Sigmoid colon (tissue), 7 donors: Measurements from ENCODE around the gene RASSF6. TPM values are rescaled to one million over a fixed set of nuclear protein-coding genes. Genes with fewer than 3 reads are reported as not detected.
"Not testable (repeated sequence)": the region's sequence is repeated elsewhere in the genome, so short reads cannot be mapped to it uniquely, and the experiment has no call there.

Experiments used
- DNase-seq: peaks from one replicate; pipeline ENCODE4 v3.0.0-alpha.2; 2019
- H3K27ac ChIP-seq, 4 donors: fragments of 200-600 bp; sonication (generic); one replicate each; pipeline ENCODE4 v1.5.1; 2016 to 2019; ENCODE audit warnings: mild to moderate bottlenecking in 1 of 4
- H3K27me3 ChIP-seq, 3 donors: fragments of 200-600 bp; sonication (generic); one replicate each; pipeline ENCODE4 v1.5.1; 2019; ENCODE audit warnings: mild to moderate bottlenecking in 1 of 3
- H3K36me3 ChIP-seq, 4 donors: fragments of 200-600 bp; sonication (generic); one replicate each; pipeline ENCODE4 v1.5.1; 2016 to 2019
- H3K4me1 ChIP-seq, 4 donors: fragments of 200-600 bp; sonication (generic); one replicate each; pipeline ENCODE4 v1.5.1; 2017 to 2019
- H3K4me3 ChIP-seq, 4 donors: fragments of 200-600 bp; sonication (generic); one replicate each; pipeline ENCODE4 v1.5.1; 2017 to 2019; ENCODE audit warnings: mild to moderate bottlenecking in 2 of 4, moderate library complexity in 1 of 4
- H3K9me3 ChIP-seq, 4 donors: fragments of 200-600 bp in 3 of 4; sonication (generic) in 3 of 4; one replicate each; pipeline versions ENCODE4 v1.5.1 to v1.6.1; 2013 to 2019
- CTCF ChIP-seq, 4 experiments: fragments of 450-650 bp in 3 of 4; fragments of 200-600 bp in 1 of 4; IDR thresholded peaks; one replicate each; pipeline ENCODE4 v1.5.1; 2016 to 2019; ENCODE audit warnings: antibody characterized with exemption in 4 of 4, mild to moderate bottlenecking in 3 of 4, moderate library complexity in 2 of 4
- EP300 ChIP-seq, 4 donors: sonication (generic); formaldehyde crosslinking; IDR thresholded peaks; one replicate each; pipeline ENCODE4 v1.6.1; 2017; ENCODE audit warnings: antibody characterized with exemption in 4 of 4
- POLR2A ChIP-seq, 2 donors: fragments of 450-650 bp; IDR thresholded peaks; one replicate each; pipeline ENCODE4 v1.6.1; 2016; ENCODE audit warnings: antibody characterized with exemption in 2 of 2, mild to moderate bottlenecking in 2 of 2, moderate library complexity in 2 of 2
- POLR2AphosphoS5 ChIP-seq, 4 donors: sonication (generic); formaldehyde crosslinking; IDR thresholded peaks; one replicate each; pipeline ENCODE4 v1.6.1; 2017; ENCODE audit warnings: antibody characterized with exemption in 4 of 4
- WGBS, 2 donors: extraction: QIAGEN DNeasy Blood & Tissue Kit; methylation state at CpG; one replicate each; pipeline ENCODE4 v1.1.7; 2013; 5-methylcytosine and 5-hydroxymethylcytosine counted together
- intact Hi-C: fragments of 100-400 bp; cut with DNase I; formaldehyde crosslinking; loops from one replicate; pipeline ENCODE4 v1.15.1; 2023
- polyA plus RNA-seq, 3 donors: library from polyadenylated mRNA; stranded (reverse); fragments of 200-250 nt; gene quantifications; one replicate each; pipeline ENCODE4 v1.2.3, GENCODE V29; 2013
- total RNA-seq, 4 donors: library from RNA; depleted of rRNA; stranded (reverse); fragments of >200 nt; gene quantifications; one replicate each; pipeline ENCODE4 v1.1.0, GENCODE V29; 2016
- donor health status: healthy with polysubstance abuse.
- donor health status: Bipolar disorder and iron deficiency.
- donor health status: healthy.

The RASSF6 gene
- total and polyA plus RNA-seq, 7 donors = under 0.01 to 30.1 (median 3.5) TPM; not detected in 1

GRCh38 chr4:73631565-73632226 lies 11.5 kb upstream of the RASSF6 start:
- Histone ChIP-seq H3K36me3 (no peaks in the 10 kb centered on the region), H3K4me3 (no peak overlapping the region), H3K27ac (no peak overlapping the region), H3K27me3 (no peaks in the 10 kb centered on the region), H3K4me1 (no peaks in the 10 kb centered on the region), H3K9me3 (no peaks in the 10 kb centered on the region)
- intact Hi-C loops = no loop called here
- no peak for DNase-seq
- WGBS, 2 donors = 55 to 86% methylated on average over 2 of the region's 2 CpGs
- no peak for TF ChIP-seq EP300 (IDR thresholded peaks at IDR 0.05)
- TF ChIP-seq CTCF (IDR thresholded peaks at IDR 0.05) = no peak
- TF ChIP-seq POLR2AphosphoS5 (IDR thresholded peaks at IDR 0.05) = no peak
- TF ChIP-seq POLR2A (IDR thresholded peaks at IDR 0.05) = no peak

GRCh38 chr4:73628834-73629233 lies 8.6 kb upstream of the RASSF6 start:
- H3K4me3 ChIP-seq, DNase-seq, H3K36me3 ChIP-seq, H3K4me1 ChIP-seq, intact Hi-C loops, H3K9me3 ChIP-seq, H3K27ac ChIP-seq, H3K27me3 ChIP-seq: not testable (repeated sequence)
- 48 to 79% methylated on average over 1 of the region's 1 CpG for WGBS, 2 donors

GRCh38 chr4:73621357-73621756 lies 1.1 kb upstream of the RASSF6 start:
- Histone ChIP-seq H3K9me3 (no peaks in the 10 kb centered on the region), H3K36me3 (no peaks in the 10 kb centered on the region), H3K27ac (no peak overlapping the region), H3K4me3 (no peak overlapping the region), H3K27me3 (peaks cover 0 to 12% (median 0%) of the 10 kb centered on the region in 3 donors), H3K4me1 (peaks cover 0 to 7% (median 3%) of the 10 kb centered on the region in 4 donors)
- no peak for TF ChIP-seq POLR2A (IDR thresholded peaks at IDR 0.05)
- no peak for TF ChIP-seq POLR2AphosphoS5 (IDR thresholded peaks at IDR 0.05)
- no peak for TF ChIP-seq CTCF (IDR thresholded peaks at IDR 0.05)
- TF ChIP-seq EP300 (IDR thresholded peaks at IDR 0.05) = no peak
- intact Hi-C loops = no loop called here
- DNase-seq = no peak
- 41 to 85% methylated on average over 5 of the region's 5 CpGs for WGBS, 2 donors

GRCh38 chr4:73619346-73619745 lies 890 bp downstream of the RASSF6 start:
- Histone ChIP-seq H3K9me3 (no peaks in the 10 kb centered on the region), H3K36me3 (no peaks in the 10 kb centered on the region), H3K4me1 (peaks cover 0 to 7% (median 3%) of the 10 kb centered on the region in 4 donors), H3K4me3 (no peak overlapping the region), H3K27ac (no peak overlapping the region), H3K27me3 (peaks cover 0 to 12% (median 0%) of the 10 kb centered on the region in 3 donors)
- 9 to 49% methylated on average over 4 of the region's 4 CpGs for WGBS, 2 donors
- TF ChIP-seq POLR2AphosphoS5 (IDR thresholded peaks at IDR 0.05) (no peak), EP300 (IDR thresholded peaks at IDR 0.05) (no peak), CTCF (IDR thresholded peaks at IDR 0.05) (no peak), POLR2A (IDR thresholded peaks at IDR 0.05) (no peak)
- no peak for DNase-seq
- intact Hi-C loops = no loop called here

GRCh38 chr4:73617256-73617655 lies 3.0 kb downstream of the RASSF6 start:
- intact Hi-C loops = no loop called here

More at GRCh38 chr4:73617256-73617655, 3.0 kb downstream of the RASSF6 start:
- no peaks in the 10 kb centered on the region for H3K36me3 ChIP-seq
- no peak overlapping the region for H3K4me3 ChIP-seq
- peaks cover 0 to 7% (median 3%) of the 10 kb centered on the region in 4 donors for H3K4me1 ChIP-seq
- peaks cover 0 to 12% (median 0%) of the 10 kb centered on the region in 3 donors for H3K27me3 ChIP-seq
- DNase-seq = no peak
- no peak for TF ChIP-seq POLR2A (IDR thresholded peaks at IDR 0.05)
- TF ChIP-seq EP300 (IDR thresholded peaks at IDR 0.05) = no peak
- no peak for TF ChIP-seq CTCF (IDR thresholded peaks at IDR 0.05)
- TF ChIP-seq POLR2AphosphoS5 (IDR thresholded peaks at IDR 0.05) = no peak
- H3K27ac ChIP-seq = no peak overlapping the region
- 57 to 72% methylated on average over 6 of the region's 6 CpGs for WGBS, 2 donors
- no peaks in the 10 kb centered on the region for H3K9me3 ChIP-seq
